RPMI8226 (cell line): ENCODE measurements around the gene POU4F1.

Experiments
- DNase-seq: peaks from one replicate; pipeline ENCODE4 v3.0.0-alpha.2; 2015

The POU4F1 gene

DNA sequence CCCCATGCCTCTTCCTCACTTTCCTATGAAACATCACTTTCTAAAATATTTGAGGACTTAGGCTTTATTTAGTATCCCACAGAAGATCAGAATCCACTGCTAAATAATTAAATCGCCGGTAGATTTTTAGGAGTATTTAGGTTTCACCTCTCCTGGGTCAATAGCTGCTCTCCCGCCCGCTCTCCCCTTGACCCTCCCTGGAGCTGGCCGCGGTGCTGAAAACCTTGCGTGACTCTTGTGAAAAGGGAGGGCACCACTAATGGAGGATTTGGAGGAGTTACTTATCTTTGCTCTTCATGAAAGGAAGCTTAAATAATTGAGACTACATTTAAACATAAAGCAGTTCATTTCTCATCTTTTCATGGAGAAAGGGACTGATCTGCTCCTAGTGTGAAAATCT lies 14.1 kb downstream of the POU4F1 start:
- peak; percentile 53 for DNase-seq

DNA sequence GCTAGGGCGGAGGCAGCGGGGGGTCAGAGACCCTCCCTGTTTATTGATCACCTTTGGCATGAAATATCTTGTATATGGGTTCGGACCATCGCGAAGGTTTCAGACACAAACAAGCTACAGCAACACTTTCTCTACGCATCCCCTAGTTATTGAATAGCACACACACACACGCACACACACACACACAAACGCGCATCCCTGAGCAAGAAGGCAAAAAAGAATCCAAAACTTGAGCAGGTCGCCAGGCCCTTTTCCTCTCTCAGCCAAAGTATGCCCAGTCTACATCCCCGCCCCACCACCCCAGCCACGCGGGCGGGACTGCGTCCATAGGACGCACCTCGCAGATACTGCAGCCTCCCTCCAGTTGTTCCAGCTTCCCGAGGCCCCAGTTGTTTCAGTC lies 16.0 kb downstream of the POU4F1 start:
- no peak for DNase-seq

DNA sequence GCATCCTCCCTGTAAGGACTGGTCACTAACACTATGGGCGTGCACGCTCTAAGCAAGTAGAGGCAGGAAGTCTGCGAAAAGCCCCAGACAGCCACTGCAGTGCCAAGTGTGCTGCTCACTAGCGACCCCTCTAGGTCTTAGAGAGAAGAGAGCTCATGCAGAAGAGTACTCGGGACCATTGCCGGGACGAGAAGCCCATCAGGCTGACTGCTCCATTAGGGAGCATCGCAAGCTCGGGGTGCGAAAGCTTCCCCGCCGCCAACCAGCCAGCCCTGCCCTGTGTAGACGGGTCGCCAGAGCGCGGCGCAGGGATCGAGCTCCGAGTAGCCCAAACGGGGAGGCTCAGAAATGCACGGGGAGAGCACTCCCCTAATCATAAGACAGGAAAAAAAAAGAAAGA lies 16.6 kb downstream of the POU4F1 start:
- peak; percentile 19 for DNase-seq

DNA sequence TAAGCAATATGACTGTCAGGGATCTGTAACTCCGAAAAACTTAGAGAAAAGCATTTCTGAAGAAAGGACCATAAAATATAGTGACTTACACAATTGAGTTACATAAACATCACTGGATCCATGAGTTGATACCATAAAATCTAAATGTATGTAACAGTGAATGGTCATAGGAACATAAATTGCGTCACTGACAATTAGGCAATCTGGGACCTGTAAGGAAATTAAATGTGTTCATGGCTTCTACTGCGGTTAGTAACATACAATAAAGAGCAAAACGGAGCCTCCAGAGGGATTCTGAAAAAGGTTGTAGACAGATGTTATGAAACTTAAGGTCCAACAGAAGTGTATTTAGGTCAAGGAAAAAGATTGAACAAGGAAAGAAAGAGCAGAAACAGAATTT lies 27.1 kb downstream of the POU4F1 start:
- no peak for DNase-seq

DNA sequence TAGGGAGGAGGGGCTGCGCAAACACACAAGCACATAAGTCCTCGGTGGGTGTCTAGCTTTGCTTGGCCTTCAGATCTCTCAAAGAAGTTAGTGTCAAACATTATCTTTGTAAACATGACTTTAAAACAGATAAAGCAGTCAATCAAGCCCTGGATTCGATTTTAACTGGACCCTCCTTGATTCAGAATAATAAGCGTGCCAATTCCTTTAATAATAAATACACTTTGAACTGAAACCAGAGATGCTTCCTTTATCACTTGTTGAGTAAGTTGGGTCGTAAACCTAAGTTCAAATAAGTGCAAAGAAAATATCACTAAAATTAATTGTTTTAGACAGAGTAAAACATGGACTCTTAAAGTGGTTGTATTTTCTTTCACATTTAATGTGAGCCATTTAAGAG lies 30.9 kb downstream of the POU4F1 start:
- DNase-seq = no peak

DNA sequence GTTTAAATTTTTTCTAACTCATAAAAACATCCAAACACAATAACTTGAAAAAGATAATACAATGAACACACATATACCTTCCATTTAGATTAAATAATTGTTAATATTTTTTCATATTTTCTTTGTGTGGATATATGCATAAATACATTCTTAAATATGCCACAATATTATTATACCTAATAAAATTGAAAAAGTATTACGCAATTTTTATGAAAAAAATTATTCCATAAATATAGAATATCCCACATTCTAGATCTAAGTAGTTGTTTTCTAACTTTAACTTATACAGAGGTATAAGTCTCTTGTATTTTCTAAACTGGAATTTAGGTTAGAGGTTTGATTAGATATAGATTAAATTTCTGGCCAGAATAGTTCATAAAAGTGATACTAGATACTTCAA lies 34.3 kb downstream of the POU4F1 start:
- DNase-seq = no peak

DNA sequence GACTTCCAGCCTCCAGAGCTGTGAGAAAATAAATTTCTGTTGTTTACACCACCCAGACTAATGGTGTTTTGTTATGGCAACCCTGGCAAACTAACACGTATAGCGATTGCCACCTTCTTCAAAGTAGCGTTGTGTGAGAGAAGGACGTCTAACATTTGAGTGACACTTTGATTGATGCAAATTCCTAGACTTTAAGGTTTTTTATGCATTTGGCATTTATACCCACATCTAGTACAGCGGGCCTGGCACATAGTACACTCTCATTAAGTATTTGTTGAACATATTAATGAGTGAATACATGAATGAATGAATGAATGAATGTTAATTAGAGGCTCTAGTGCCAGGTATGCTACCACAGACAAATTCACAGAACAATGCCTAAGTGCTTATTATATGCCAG lies 36.7 kb downstream of the POU4F1 start:
- DNase-seq = no peak

DNA sequence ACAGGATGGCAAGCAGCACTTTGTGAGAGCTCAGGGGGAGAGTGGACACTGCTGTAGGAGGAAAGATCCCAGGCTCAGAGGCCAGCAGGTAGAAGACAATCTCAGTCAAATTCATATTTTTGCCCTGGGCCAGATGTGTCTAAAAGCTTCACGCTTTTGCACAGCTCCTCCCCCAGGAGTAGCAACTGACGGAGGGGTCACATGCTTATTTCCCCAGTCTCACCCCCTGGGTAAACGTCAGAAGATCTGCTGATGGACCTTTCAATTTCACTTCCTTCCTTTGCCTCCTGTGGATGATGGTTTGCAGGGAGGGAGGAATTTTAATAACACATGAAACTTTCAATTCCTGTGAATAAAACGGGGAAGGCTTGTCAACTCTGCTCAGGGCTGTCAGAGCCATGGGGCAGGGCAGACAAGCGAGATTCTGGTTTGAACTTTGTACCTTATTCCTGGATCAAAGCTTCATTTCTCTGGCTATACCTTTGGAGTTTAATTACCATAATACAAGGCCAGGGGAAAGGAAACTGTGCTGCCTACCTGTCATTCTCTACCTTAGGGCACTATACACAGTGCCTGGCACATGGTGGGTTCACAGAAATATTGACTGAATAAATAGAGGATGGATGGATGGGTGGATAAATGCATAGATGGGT lies 41.0 kb downstream of the POU4F1 start:
- DNase-seq = peak; percentile 20
